Keratinocyte (primary cell): ENCODE results near the gene ITIH6.

Experiments
- CTCF ChIP-seq, 3 experiments: IDR thresholded peaks in 1 of 3; conservative IDR thresholded peaks in 1 of 3; optimal IDR thresholded peaks in 1 of 3; 2 replicates in 2 of 3; 3 replicates in 1 of 3; pipeline versions ENCODE3 to v1.5.1; 2011; ENCODE audit warnings: low read length in 3 of 3, mild to moderate bottlenecking in 3 of 3, moderate library complexity in 2 of 3, control low read depth in 1 of 3, inconsistent platforms in 1 of 3; ENCODE audit not compliant: insufficient read depth in 2 of 3; ENCODE audit errors: extremely low read depth in 1 of 3
- EZH2 ChIP-seq: IDR thresholded peaks from one replicate; pipeline ENCODE4 v1.6.1; 2012; ENCODE audit warnings: inconsistent platforms, mild to moderate bottlenecking, low read length, moderate library complexity

- peak; percentile 38 to 71 (median 45) for TF ChIP-seq CTCF (optimal IDR thresholded peaks at IDR 0.05 in 1 of 3, IDR thresholded peaks at IDR 0.05 in 1 of 3, conservative IDR thresholded peaks at IDR 0.05 in 1 of 3; ENCODE audit: extremely low read depth in 1 of 3, insufficient read depth in 2 of 3, low read length in 3 of 3)
- no peak for TF ChIP-seq EZH2
Observed at GRCh38 chrX:54786967-54787366, 11.1 kb downstream of the ITIH6 start.
